Thoracic aorta (tissue), 2 donors: ENCODE data around the gene B3GALNT2. TPM values are rescaled to one million over a fixed set of nuclear protein-coding genes. Genes with fewer than 3 reads are reported as not detected.
A peak's percentile ranks its signal among the peaks of the same experiment; 100 is the strongest.

ENCODE experiments used
- ATAC-seq: fragments of 150-250 bp; one replicate; pipeline ENCODE4 v1.8.0; 2017; ENCODE audit warnings: low read depth; ENCODE audit not compliant: insufficient number of reproducible peaks, low FRiP score
- DNase-seq: peaks from one replicate; pipeline ENCODE4 v3.0.0-alpha.2; 2020; ENCODE audit warnings: low spot score
- H3K27ac ChIP-seq, 2 donors: fragments of 200-600 bp; sonication (generic); 1 replicate in 1 of 2; 2 replicates in 1 of 2; pipeline ENCODE4 v1.5.1; 2016; ENCODE audit warnings: mild to moderate bottlenecking in 2 of 2, moderate library complexity in 2 of 2
- H3K27me3 ChIP-seq: fragments of 200-600 bp; sonication (generic); replicated peaks from 2 replicates; pipeline ENCODE4 v1.6.0; 2016; ENCODE audit warnings: mild to moderate bottlenecking; ENCODE audit not compliant: insufficient read depth
- H3K36me3 ChIP-seq: fragments of 200-600 bp; sonication (generic); one replicate; pipeline ENCODE4 v1.5.1; 2016
- H3K4me1 ChIP-seq, 2 donors: fragments of 200-600 bp; sonication (generic); 1 replicate in 1 of 2; 2 replicates in 1 of 2; pipeline versions ENCODE4 v1.5.1 to v1.6.0; 2016; ENCODE audit warnings: low read depth in 2 of 2, mild to moderate bottlenecking in 1 of 2; ENCODE audit not compliant: control insufficient read depth in 1 of 2
- H3K4me3 ChIP-seq: fragments of 200-600 bp; sonication (generic); 2 replicates; pipeline ENCODE4 v1.5.1; 2016; ENCODE audit warnings: mild to moderate bottlenecking
- H3K9me3 ChIP-seq: fragments of 200-600 bp; sonication (generic); 2 replicates; pipeline ENCODE4 v1.5.1; 2016
- total RNA-seq, 2 donors: library from RNA; depleted of rRNA; stranded (reverse); fragments of >200 nt; gene quantifications; one replicate each; pipeline versions ENCODE4 v1.1.0 to v1.2.3, GENCODE V29; 2016
- TF ChIP-seq, protein P1 (sequence below): fragments of 200-600 bp; sonication (generic); IDR thresholded peaks from one replicate; pipeline ENCODE4 v1.5.1; 2019; ENCODE audit warnings: antibody characterized with exemption

Gene B3GALNT2
- total RNA-seq, 2 donors from 2014 or later: 50.5 to 50.7 TPM

DNA sequence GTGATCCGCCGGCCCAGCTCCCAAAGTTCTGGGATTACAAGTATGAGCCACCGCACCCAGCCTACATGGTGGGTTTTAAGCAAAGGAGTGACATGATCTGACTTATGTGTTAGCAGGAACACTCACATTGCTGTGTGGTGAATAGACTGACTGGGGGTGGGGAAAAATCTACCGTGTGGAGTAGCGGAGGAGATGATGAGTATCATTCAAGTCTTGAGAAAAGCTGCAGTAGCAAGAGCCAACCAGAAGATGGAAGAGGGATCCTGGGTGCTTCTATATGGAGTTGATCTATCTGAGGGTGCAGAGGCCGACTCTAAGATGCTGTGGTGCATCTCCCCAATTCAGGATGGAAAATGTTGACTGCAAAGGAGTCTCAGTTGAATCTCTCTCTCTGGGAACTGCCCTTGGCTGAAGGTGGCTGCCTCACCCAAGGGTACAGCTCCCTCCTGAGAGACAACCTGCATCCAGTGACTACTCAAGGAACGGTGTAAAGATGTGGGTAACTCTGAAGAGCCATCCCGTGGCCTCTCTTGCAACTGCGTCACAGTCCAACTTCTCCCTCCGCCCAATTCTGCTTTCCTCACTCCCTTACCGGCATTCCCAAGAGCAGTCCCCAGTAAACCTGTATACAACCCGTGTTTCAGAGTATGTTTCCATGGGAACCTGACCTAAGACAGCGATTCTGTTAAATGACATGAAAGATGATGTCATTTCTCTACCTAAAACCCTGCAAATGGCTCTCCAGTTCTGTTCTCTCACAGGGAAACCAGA, 7.4 kb upstream of the B3GALNT2 start:
- Histone ChIP-seq H3K4me3 (no peak overlapping the region), H3K9me3 (no peaks in the 10 kb centered on the region), H3K4me1 (no peaks in the 10 kb centered on the region), H3K27me3 (no peaks in the 10 kb centered on the region), H3K27ac (no peak overlapping the region), H3K36me3 (no peaks in the 10 kb centered on the region)
- TF ChIP-seq, protein P1, sequence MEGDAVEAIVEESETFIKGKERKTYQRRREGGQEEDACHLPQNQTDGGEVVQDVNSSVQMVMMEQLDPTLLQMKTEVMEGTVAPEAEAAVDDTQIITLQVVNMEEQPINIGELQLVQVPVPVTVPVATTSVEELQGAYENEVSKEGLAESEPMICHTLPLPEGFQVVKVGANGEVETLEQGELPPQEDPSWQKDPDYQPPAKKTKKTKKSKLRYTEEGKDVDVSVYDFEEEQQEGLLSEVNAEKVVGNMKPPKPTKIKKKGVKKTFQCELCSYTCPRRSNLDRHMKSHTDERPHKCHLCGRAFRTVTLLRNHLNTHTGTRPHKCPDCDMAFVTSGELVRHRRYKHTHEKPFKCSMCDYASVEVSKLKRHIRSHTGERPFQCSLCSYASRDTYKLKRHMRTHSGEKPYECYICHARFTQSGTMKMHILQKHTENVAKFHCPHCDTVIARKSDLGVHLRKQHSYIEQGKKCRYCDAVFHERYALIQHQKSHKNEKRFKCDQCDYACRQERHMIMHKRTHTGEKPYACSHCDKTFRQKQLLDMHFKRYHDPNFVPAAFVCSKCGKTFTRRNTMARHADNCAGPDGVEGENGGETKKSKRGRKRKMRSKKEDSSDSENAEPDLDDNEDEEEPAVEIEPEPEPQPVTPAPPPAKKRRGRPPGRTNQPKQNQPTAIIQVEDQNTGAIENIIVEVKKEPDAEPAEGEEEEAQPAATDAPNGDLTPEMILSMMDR: no peak
- ATAC-seq: no peak
- no peak for DNase-seq

DNA sequence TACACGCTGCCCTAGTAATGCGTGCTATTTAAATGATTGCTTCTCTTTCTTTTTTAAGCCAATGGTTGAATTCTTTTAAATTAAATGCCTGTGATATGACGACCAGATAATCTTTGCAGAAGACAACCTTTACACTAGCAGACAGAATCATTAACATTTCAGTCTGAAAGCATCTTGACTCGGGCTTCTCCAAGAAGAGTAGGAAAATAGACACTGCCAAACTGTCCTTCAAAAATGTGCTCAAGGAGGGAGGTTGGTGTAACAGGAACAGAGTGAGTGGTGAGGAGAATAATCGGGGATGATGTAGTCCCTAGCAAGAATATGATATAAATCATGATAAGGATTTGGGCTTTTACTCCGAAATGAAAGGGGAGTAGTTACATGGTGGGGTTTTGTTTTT, 6.6 kb upstream of the B3GALNT2 start:
- TF ChIP-seq, protein P1: no peak
- no peak for ATAC-seq
- Histone ChIP-seq H3K36me3 (no peaks in the 10 kb centered on the region), H3K4me1 (peaks cover 0 to 1% of the 10 kb centered on the region in 2 donors), H3K27ac (no peak overlapping the region), H3K9me3 (no peaks in the 10 kb centered on the region), H3K4me3 (no peak overlapping the region), H3K27me3 (no peaks in the 10 kb centered on the region)
- DNase-seq: no peak

DNA sequence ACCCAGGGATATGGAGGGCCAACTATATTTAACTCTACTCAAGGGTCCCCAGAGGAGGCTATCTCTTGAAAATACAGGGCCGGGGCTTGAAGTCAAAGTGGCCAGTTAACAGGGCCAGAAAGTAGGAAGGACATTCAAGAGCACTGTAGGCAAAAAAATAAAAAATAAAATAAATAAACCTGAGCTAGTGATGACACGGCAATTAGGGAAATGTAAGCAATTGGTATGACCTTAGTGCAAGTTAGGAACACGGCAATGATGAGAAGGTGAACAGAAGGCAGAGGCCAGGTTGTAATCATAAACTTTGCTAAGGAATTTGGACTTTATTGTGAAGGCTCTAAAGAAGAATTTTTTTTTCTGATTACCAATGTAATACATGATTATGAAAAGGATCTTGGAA, 3.4 kb upstream of the B3GALNT2 start:
- Histone ChIP-seq H3K9me3 (no peaks in the 10 kb centered on the region), H3K27ac (no peak overlapping the region), H3K4me1 (peaks cover 1 to 3% of the 10 kb centered on the region in 2 donors), H3K27me3 (no peaks in the 10 kb centered on the region), H3K36me3 (no peaks in the 10 kb centered on the region), H3K4me3 (no peak overlapping the region)
- no peak for DNase-seq
- TF ChIP-seq, protein P1: no peak
- ATAC-seq: no peak

DNA sequence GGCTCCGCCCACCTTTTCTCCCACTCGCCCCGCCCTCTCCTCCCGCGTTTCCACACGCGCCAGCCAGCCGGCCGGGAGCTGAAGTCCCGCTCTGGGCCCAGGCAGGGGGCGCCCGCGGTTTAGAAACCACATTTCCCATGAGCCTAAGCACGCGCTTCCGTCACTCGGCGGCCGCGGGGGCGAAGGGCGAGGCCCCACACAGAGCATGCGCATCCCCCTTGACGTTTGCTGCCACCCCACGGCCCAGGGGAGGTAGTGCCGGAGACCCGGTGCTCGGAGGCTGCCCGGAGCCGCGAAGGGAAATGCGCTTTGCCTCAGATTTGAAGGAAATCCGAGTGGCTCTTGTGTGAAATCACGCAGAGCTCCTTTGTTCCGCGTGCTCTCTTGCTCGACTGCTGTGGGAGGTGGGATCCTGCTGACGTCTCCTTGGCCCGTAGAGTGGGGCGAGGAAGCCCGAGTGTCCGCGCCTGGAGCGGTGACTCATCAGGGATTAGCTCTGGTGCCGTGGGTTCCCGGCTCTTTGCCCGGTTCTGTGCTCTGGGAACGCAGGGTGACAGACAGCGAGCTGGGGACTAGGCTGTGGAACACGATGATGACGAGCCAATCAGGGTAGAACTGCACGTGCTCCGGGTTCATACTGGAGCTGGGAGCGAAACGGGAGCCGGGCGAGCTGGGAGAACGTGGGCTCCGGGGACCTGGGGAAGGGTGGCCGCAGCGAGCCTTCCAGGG, 406 bp upstream of the B3GALNT2 start:
- Histone ChIP-seq H3K4me1 (peaks cover 3 to 29% of the 10 kb centered on the region in 2 donors), H3K9me3 (no peaks in the 10 kb centered on the region), H3K4me3 (peak overlapping the region; percentile 88), H3K27me3 (no peaks in the 10 kb centered on the region), H3K36me3 (no peaks in the 10 kb centered on the region), H3K27ac (peak overlapping the region; percentile 97 to 99)
- DNase-seq (peak; percentile 93), ATAC-seq (peak; percentile 95)
- TF ChIP-seq, protein P1: peak; percentile 82

DNA sequence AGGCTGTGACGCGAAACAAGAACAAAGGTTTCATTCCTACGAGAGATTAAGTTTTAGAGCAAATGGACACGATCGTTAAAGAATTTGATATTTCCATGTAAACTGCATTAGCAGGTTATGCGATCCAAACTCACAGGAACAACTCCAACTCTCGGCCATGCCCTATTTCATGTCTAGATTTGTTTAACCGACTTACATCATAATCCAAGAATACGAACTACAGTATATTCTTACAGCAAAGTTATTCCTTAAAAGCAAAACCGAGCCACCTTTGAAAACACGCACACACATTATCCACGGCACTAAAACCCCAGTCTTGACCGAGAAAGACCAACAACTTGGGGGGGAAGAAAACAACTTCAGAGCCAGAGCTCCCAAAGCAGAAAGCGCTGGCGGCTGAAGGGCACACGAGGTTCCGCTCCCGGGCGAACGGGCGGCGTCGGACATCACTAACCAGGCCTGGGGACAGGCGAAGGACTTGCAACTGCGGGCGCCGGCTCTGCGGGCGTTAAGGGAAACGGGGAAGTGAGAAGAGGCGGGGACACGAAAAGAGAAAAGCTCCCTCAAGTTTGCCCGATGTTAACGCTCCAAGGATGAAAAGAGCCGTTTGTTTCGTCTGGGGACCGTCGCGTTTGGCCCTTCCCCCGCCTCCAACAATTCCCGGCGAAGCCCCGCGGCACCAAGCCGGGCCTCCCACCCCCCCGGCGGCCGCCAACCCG, 690 bp downstream of the B3GALNT2 start:
- H3K4me1 ChIP-seq: peaks cover 3 to 29% of the 10 kb centered on the region in 2 donors
- ATAC-seq: peak; percentile 0
- no peaks in the 10 kb centered on the region for H3K9me3 ChIP-seq
- peak overlapping the region; percentile 97 to 99 for H3K27ac ChIP-seq
- DNase-seq: peak; percentile 7
- TF ChIP-seq, protein P1: no peak
- peak overlapping the region; percentile 88 for H3K4me3 ChIP-seq
- no peaks in the 10 kb centered on the region for H3K36me3 ChIP-seq
- H3K27me3 ChIP-seq: no peaks in the 10 kb centered on the region
